Stimulated activated CD4-positive, alpha-beta T cell treated with anti-CD3 and anti-CD28 coated beads, Interleukin-15, amount 100 ng/mL, for 1 hour (primary cell): ENCODE data around the gene MOV10L1.

Experiments used
- DNase-seq, 2 donors: peaks; one replicate each; pipeline ENCODE4 v3.0.0-alpha.2; 2020; ENCODE audit warnings: low read depth in 1 of 2, low spot score in 1 of 2

Gene MOV10L1

DNA sequence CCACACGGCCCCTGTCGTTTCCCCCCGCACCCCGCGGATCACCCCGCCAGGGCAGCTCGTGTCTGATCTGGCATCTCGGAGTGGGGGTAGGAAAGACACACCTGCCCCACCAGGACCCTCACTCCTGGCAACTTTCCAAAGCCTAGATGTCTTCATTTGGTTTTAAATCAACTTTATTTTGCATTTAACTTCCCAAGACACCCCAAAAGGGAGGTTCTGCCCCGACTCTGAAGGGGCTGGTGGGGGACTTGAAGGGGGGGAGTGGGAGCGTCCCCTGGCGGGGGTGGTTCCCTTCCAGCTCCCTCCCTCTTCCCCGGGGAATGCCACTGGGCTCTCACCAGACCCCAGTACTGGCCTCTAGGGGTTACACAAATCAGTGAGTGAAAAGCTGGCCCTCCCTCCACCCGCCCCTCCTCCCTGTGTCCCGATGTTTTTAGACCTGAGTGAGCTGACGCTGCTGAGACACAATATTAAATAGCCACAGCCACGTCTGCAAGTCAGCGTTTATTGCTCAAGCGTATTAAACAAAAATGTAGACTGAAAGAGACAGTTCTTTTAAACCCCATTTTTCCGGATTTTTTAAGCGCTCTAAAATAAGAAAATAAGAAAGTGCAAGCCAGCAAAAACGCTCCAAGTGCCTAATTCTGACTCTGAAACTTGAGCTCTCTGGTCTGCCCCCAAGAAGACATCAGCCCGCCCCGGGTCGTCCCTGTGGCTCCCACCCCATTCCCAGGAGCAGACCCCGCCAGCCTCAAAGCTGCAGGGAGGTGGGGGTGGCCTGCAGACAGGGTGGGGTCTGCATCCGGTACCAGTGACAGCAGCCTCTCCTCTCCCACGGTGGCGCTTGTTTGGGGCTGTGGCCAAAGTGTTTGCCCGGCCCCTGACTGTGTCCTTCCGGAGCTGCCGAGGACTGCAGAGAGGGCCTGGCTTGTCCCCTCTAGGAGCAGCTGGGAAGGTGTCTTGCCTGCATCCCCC lies 30.6 kb upstream of the MOV10L1 start:
- DNase-seq = no peak

- DNase-seq = no peak
Observed at GRCh38 chr22:50059881-50060262, 29.9 kb upstream of the MOV10L1 start.

- no peak for DNase-seq
Observed at GRCh38 chr22:50060441-50061140, 29.2 kb upstream of the MOV10L1 start.

GRCh38 chr22:50061141-50061823 lies 28.5 kb upstream of the MOV10L1 start:
- DNase-seq = no peak

DNA sequence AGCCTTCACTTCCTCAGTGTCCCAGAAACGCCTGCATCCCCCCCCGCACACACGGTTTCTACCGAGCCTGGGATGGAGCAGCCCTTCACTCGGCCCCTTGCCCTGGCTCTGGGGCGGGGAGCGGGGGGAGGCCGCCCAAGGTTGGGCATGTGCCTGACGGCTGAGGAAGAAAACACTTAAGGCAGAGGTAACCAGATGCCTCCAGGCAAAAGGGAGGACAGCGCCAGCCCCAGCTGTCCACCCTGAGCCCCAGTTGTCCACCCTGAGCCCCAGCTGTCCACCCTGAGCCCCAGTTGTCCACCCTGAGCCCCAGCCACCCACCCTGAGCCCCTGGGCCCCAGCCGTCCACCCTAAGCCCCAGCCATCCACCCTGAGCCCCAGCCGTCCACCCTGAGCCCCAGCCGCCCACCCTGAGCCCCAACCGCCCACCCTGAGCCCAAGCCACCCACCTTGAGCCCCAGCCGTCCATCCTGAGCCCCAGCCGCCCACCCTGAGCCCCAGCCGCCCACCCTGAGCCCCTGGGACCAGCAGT lies 27.9 kb upstream of the MOV10L1 start:
- no peak for DNase-seq

DNA sequence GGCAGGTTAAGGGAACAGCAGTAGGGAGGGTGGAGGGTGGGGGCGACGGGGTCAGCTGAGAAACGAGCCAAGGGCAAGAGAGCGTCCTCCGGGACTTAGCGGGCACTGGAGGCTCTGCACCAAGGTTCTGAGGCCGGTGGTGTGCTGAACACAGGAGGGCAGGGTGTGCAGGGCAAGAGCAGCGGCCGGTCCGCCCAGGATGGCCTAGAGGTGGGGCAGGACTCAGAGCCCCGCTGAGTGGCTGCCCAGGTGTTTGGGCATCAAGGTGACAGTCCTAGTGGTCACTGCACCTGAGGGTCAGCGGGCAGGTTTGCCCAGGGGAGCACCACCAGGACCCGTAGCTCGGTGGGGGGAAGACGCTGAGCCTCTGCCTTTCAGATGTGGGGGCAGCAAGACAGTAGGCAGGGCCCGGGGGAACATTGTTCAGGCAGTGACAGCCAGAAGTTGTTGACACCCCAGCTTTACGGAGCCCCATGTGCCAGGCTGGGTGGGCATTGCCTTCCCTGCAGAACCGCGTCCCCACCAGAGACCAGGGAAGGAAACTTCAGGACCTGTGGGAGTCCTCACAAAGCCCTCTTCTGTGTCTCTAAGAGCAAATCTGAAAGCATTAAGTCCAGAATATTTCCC lies 27.2 kb upstream of the MOV10L1 start:
- no peak for DNase-seq

DNA sequence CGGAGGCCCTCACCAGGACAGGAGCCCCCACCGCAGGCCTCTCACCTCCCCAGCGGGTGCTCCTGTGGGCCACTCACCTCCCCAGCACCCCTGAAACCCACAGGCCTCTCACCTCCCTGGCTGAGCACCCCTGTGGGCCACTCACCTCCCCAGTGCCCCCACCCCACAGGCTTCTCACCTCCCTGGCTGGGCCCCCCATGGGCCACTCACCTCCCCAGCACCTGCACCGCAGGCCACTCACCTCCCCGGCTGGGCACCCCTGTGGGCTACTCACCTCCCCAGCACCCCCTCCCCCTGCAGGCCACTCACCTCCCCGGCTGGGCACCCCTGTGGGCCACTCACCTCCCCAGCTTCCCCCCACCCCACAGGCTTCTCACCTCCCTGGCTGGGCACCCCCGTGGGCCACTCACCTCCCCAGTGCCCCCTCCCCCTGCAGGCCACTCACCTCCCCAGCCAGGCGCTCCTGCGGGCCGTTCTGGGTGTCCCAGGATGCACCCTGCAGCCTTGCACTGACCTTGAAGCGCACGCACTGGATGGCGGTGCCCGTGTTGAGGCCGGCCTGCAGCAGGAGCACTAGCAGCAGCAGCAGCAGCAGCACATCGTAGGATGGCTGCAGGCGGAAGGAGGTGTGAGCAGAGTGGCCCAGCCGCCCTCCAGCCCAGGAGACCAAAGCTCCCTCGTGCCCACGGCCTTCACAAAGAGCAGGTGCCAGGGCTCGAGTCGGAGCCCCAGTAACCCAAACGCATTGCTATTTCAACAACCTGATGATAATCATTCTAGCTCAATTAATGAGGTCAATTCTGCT lies 26.0 kb upstream of the MOV10L1 start:
- DNase-seq = no peak

DNA sequence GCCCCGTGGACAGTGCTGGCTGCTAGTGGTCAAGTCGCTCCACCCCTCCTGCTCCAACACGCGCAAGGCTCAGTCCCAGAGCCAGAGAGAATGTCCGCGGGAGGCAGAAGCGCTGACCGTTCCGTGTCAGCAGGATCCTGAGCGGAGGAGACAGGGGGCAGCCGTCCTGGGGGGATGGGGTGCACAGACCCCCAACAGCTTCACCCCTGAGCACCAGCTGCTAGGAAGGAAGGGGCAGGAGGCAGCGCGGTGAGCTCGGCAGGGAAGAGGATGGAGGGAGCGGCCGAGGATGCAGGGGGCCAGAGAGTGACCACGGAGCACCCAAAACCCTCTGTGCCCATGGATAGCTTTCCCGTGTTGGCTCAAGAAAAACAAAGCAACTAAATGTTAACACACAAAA lies 25.4 kb upstream of the MOV10L1 start:
- no peak for DNase-seq

- no peak for DNase-seq
Observed at GRCh38 chr22:50067244-50067643, 22.6 kb upstream of the MOV10L1 start.

DNA sequence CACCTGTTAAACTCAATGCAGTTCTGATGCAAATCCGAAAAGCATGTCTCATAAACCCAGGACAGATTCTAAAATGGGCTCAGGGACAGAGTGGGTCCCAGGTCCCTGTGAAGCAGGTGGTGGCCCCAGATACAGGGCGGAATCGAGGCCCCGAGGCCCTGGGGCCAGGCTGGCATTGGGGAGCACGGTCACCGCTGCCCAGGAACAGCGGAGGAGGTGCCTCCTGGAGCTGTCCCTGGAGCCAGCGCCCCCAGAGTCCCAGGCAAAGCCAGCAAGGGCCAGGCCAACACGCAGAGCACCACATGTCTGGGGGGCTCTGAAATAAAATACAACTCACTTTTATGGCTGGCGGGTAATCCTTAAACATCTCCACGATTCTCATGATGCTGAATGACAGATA lies 21.7 kb upstream of the MOV10L1 start:
- no peak for DNase-seq

GRCh38 chr22:50070366-50070765 lies 19.4 kb upstream of the MOV10L1 start:
- no peak for DNase-seq

- DNase-seq = no peak
Observed at GRCh38 chr22:50071432-50072166, 18.2 kb upstream of the MOV10L1 start.

GRCh38 chr22:50072167-50072555 lies 17.6 kb upstream of the MOV10L1 start:
- DNase-seq = no peak

GRCh38 chr22:50072714-50073538 lies 16.9 kb upstream of the MOV10L1 start:
- DNase-seq = no peak

DNA sequence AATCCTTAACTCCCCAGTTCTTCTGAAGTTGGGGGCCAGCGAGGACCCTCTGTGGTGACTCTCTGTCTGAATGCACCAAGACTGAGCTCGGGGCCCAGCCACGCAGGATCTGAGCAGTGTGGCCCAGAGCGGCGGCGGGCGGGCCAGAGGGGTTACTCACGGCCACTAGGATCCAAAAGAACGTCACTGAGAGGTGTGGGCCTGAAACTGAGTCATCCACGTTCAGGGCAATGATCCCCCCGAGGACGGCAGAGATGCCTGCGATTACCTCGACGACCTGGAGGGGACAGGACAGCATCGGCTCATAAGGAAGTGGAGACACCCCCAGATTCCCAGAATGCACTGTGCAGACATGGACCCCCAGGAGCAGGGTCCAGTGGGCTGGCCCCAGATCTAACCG lies 15.8 kb upstream of the MOV10L1 start:
- DNase-seq = no peak

GRCh38 chr22:50074551-50075530 lies 15.0 kb upstream of the MOV10L1 start:
- no peak for DNase-seq
